Measurements from ENCODE around the gene KNL1.

KNL1 gene

GRCh38 chr15:40696228-40696627, 102.2 kb downstream of the KNL1 start:
- no peaks in the 10 kb centered on the region for H3K27me3 ChIP-seq (ENCODE audit: control insufficient read depth, insufficient read depth, low read length)
- H3K36me3 ChIP-seq (ENCODE audit: control insufficient read depth, insufficient read depth, low read length), result peaks cover 27% of the 10 kb centered on the region
- H3K4me1 ChIP-seq (ENCODE audit: control insufficient read depth, insufficient read depth, low read length), result no peaks in the 10 kb centered on the region; the same call in 1 of the 2 replicates
- no peaks in the 10 kb centered on the region for H3K9me3 ChIP-seq (ENCODE audit: control insufficient read depth, insufficient read depth, low read depth, low read length)
- peak overlapping the region; percentile 86 for H3K4me3 ChIP-seq (ENCODE audit: low read depth, low read length)
- peak overlapping the region; percentile 85 for H3K9ac ChIP-seq (ENCODE audit: low read length)
- H3K27ac ChIP-seq (ENCODE audit: low read depth, low read length), result no peak overlapping the region

GRCh38 chr15:40697916-40698315, 103.9 kb downstream of the KNL1 start:
- H3K9ac ChIP-seq (ENCODE audit: low read length), result no peak overlapping the region
- no peaks in the 10 kb centered on the region; the same call in 1 of the 2 replicates for H3K4me1 ChIP-seq (ENCODE audit: control insufficient read depth, insufficient read depth, low read length)
- peaks cover 40% of the 10 kb centered on the region for H3K36me3 ChIP-seq (ENCODE audit: control insufficient read depth, insufficient read depth, low read length)
- H3K9me3 ChIP-seq (ENCODE audit: control insufficient read depth, insufficient read depth, low read depth, low read length), result no peaks in the 10 kb centered on the region
- H3K27me3 ChIP-seq (ENCODE audit: control insufficient read depth, insufficient read depth, low read length), result no peaks in the 10 kb centered on the region
- H3K27ac ChIP-seq (ENCODE audit: low read depth, low read length), result no peak overlapping the region
- no peak overlapping the region for H3K4me3 ChIP-seq (ENCODE audit: low read depth, low read length)

- Histone ChIP-seq H3K4me1 (ENCODE audit: control insufficient read depth, insufficient read depth, low read length) (no peaks in the 10 kb centered on the region), H3K27ac (ENCODE audit: low read depth, low read length) (no peak overlapping the region), H3K4me3 (ENCODE audit: low read depth, low read length) (no peak overlapping the region), H3K27me3 (ENCODE audit: control insufficient read depth, insufficient read depth, low read length) (no peaks in the 10 kb centered on the region), H3K9me3 (ENCODE audit: control insufficient read depth, insufficient read depth, low read depth, low read length) (no peaks in the 10 kb centered on the region), H3K36me3 (ENCODE audit: control insufficient read depth, insufficient read depth, low read length) (peaks cover 69% of the 10 kb centered on the region), H3K9ac (ENCODE audit: low read length) (no peak overlapping the region)
These were observed 108.0 kb downstream of the KNL1 start for GRCh38 chr15:40702077-40702476.

GRCh38 chr15:40706121-40706520, 112.1 kb downstream of the KNL1 start:
- Histone ChIP-seq H3K27ac (ENCODE audit: low read depth, low read length) (no peak overlapping the region), H3K27me3 (ENCODE audit: control insufficient read depth, insufficient read depth, low read length) (no peaks in the 10 kb centered on the region), H3K36me3 (ENCODE audit: control insufficient read depth, insufficient read depth, low read length) (peaks cover 74% of the 10 kb centered on the region), H3K4me3 (ENCODE audit: low read depth, low read length) (no peak overlapping the region), H3K9ac (ENCODE audit: low read length) (no peak overlapping the region), H3K4me1 (ENCODE audit: control insufficient read depth, insufficient read depth, low read length) (no peaks in the 10 kb centered on the region), H3K9me3 (ENCODE audit: control insufficient read depth, insufficient read depth, low read depth, low read length) (no peaks in the 10 kb centered on the region)

Measured in HUES6 (cell line).